MG63 (cell line): ENCODE measurements around the gene DYDC2. TPM values are rescaled to one million over a fixed set of nuclear protein-coding genes. Genes with fewer than 3 reads are reported as not detected.

Experiments used
- total RNA-seq: library from RNA; depleted of rRNA; stranded (reverse); fragments of >200 nt; shearing (Covaris generic); gene quantifications from 2 replicates; pipeline ENCODE4 v1.2.3, GENCODE V29; 2014; ENCODE audit warnings: low replicate concordance; rRNA removed

DYDC2 gene
- total RNA-seq, 1 experiment from 2014 or later: not detected

Other genes with a start within 250 kb of the DYDC2 start
- gene PLAC9, start 224.1 kb upstream of the DYDC2 start, total RNA-seq: 2.8 and 3.8 TPM in 2 replicates
- 106 and 198 TPM in 2 replicates for gene ANXA11, start 151.2 kb upstream of the DYDC2 start, total RNA-seq
- gene MAT1A, start 67.1 kb upstream of the DYDC2 start, total RNA-seq: not detected in 2 replicates
- gene DYDC1, start within 50 bp of the DYDC2 start, total RNA-seq: not detected in 2 replicates
- 1.4 and 2.6 TPM in 2 replicates for gene PRXL2A, start 51.8 kb downstream of the DYDC2 start, total RNA-seq
- gene TSPAN14, start 97.5 kb downstream of the DYDC2 start, total RNA-seq: 6.6 and 10.0 TPM in 2 replicates
- not detected in 2 replicates for gene SH2D4B, start 181.1 kb downstream of the DYDC2 start, total RNA-seq